GM18870 (cell line): ENCODE data around the gene KCND1.

ENCODE experiments used
- ATAC-seq: cut with Tn5 transposase; IDR thresholded peaks from one replicate; pipeline ENCODE4 v1.9.1; 2021; ENCODE audit warnings: moderate library complexity; ENCODE audit not compliant: unreplicated experiment

Gene KCND1

DNA sequence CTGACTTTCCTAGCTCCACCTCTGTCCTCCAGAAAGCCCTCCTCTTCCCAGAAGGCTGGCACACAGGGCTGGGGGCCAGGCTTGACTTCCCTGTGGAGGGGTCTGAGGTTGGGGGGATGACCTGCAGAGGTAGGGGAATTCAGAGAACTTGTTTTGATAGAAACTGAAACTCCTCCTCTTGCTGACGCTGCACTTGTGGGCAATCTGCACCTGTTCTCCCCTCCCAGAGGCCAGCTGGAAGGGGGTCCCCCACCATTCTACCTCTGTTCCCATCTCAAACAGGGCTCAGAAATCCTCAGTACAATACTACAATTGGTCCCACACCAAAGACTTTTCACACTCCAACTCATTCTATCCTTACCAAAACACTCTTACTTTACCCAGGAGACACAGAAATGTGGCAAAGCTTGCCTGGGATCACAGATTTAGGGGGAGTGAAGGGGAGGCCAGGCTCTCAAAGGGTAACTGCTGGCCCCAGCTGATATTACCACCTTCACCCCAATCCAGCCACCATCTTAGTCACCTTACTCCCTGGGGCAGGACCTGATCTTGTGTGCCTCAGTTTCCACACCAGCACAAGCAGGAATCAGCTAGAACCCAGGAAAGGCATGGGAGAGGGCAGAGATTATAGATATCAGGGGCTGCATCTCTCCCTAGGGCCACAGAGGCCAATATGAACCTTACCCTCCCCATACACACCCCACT is 32.8 kb downstream of the KCND1 start:
- peak; percentile 59 for ATAC-seq

DNA sequence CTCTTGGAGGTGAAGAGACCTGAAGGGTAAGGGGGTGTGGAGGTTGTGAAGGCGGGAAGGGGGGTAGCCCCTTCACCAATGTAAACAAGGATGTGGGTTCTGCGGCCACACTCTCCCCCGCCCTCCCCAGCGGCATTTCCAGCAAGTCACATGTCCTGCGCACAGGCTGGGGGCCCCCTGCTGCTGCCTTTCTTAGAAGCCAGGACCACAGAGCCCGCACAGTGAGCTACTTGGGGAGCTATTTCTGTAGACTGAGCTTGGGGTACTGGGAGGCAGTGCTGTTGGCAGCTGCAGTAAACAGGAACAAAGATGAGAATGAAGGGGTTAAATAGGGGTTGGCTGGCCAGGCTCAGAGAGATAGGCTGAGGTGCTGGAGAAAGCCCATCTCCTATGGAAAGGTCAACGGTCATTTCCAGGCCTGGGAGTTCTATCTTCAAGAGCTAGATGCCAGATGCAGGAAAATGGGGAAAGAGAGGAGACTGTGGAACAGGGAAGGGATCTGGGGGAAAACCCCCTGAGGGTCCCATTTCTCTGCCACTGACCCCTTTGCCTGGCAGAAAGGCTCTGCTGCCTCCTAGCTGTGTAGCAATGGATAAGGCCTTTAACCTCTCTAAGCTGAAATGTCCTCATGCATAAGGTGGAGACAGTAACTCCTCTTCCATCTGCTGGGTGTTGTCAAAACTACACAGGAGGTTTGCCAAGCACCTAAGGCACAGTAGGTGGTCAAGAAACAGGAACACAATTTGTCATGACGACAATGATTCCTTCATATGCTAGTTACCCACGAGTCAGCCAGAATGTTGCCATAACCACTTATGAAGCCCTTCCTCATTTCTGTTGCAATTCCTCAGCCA is 34.4 kb downstream of the KCND1 start:
- peak; percentile 46 for ATAC-seq

DNA sequence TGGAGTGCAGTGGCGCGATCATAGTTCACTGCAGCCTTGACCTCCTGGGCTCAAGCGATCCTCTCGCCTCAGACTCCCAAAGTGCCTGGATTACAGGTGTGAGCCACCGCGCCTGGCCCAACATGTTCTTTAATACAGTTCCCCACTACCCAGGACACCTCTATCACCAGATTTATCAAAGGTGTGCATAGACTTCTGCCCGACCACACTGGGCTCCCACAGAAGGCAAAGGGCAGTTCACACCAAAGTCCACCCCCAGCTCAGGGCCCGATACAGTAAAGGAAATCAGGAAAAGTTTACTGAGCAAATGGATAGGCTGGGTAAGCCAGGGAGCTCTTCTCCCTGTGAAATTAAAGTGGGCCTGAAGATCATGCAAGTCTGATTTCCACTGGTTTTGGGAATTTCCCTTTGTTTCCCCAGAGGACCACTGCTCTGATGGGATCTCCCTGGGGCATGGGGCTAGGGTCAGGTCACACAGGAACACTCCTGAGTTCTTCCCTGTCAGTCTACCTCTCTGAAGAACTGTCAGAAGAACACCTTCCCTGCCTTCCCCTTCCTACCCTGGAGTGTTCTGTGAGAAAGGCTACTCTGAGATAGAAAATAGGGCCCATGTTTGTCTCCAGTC is 35.1 kb downstream of the KCND1 start:
- ATAC-seq = peak; percentile 2

GRCh38 chrX:48935301-48935670 is 36.4 kb downstream of the KCND1 start:
- no peak for ATAC-seq

- ATAC-seq = no peak
Observed at GRCh38 chrX:48934581-48935300, 36.9 kb downstream of the KCND1 start.

GRCh38 chrX:48933757-48934156 is 37.9 kb downstream of the KCND1 start:
- no peak for ATAC-seq

- no peak for ATAC-seq
Observed at GRCh38 chrX:48927736-48928382, 43.8 kb downstream of the KCND1 start.

GRCh38 chrX:48927123-48927522 is 44.5 kb downstream of the KCND1 start:
- no peak for ATAC-seq

- ATAC-seq = no peak
Observed at GRCh38 chrX:48924270-48924669, 47.4 kb downstream of the KCND1 start.

GRCh38 chrX:48923771-48924170 is 47.9 kb downstream of the KCND1 start:
- ATAC-seq = no peak

DNA sequence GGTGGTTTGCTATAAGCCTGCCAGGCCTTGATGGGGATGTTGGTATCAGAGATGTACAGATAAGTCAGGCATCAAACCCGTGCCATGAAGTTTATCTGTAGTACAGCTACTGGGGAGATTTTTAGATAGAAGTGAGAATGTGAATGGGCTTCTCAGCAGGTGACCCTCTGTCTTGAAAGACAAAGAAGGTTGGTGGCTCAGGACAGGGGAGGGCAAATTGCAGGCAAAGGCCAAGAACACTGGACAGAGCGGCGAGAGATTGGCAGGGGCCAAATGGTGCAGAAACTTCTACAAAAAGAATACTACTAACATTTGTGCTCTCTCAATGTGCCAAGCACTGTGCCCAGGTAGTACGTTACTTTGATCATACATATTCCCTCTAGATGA is 50.9 kb downstream of the KCND1 start:
- ATAC-seq = no peak

- ATAC-seq = no peak
Observed at GRCh38 chrX:48919947-48920717, 51.5 kb downstream of the KCND1 start.

- no peak for ATAC-seq
Observed at GRCh38 chrX:48919360-48919841, 52.2 kb downstream of the KCND1 start.

- ATAC-seq = peak; percentile 63
Observed at GRCh38 chrX:48918643-48919340, 52.9 kb downstream of the KCND1 start, which contains the start of gene PIM2. Gene PIM2 (minus strand): TSS chrX:48919024. CDS start chrX:48918834, 190 bp downstream.

GRCh38 chrX:48918301-48918642 is 53.4 kb downstream of the KCND1 start:
- no peak for ATAC-seq

- peak; percentile 37 for ATAC-seq
Observed at GRCh38 chrX:48917139-48918001, 54.3 kb downstream of the KCND1 start.

GRCh38 chrX:48914593-48915493 is 56.8 kb downstream of the KCND1 start:
- no peak for ATAC-seq
